Neuronal stem cell (in vitro differentiated cells): ENCODE results near the gene UCN.

ENCODE experiments used
- DNase-seq: peaks from one replicate; pipeline ENCODE4 v3.0.0-alpha.2; 2013; ENCODE audit warnings: low spot score
- H2AFZ ChIP-seq: one replicate; pipeline ENCODE4 v1.6.1; 2013; ENCODE audit warnings: mild to moderate bottlenecking, low read length, inconsistent platforms
- H2AK5ac ChIP-seq: 2 replicates; pipeline ENCODE4 v1.6.1; 2013; ENCODE audit warnings: low read depth, mild to moderate bottlenecking, inconsistent platforms, low read length, moderate library complexity, mixed read lengths
- H2BK120ac ChIP-seq: 2 replicates; pipeline ENCODE4 v1.6.1; 2013; ENCODE audit warnings: low read depth, mild to moderate bottlenecking, inconsistent platforms, low read length, moderate library complexity, mixed read lengths
- H2BK12ac ChIP-seq: one replicate; pipeline ENCODE4 v1.6.1; 2013; ENCODE audit warnings: low read length, inconsistent platforms
- H2BK15ac ChIP-seq: 2 replicates; pipeline ENCODE4 v1.6.1; 2013; ENCODE audit warnings: mild to moderate bottlenecking, low read length, inconsistent platforms, mixed read lengths
- H2BK5ac ChIP-seq: one replicate; pipeline ENCODE4 v1.6.1; 2013; ENCODE audit warnings: inconsistent platforms, mild to moderate bottlenecking, low read length, moderate library complexity
- H3K14ac ChIP-seq: one replicate; pipeline ENCODE4 v1.6.1; 2013; ENCODE audit warnings: low read length, inconsistent platforms
- H3K18ac ChIP-seq: 2 replicates; pipeline ENCODE4 v1.6.1; 2013; ENCODE audit warnings: low read length, inconsistent platforms
- H3K23ac ChIP-seq: 2 replicates; pipeline ENCODE4 v1.6.1; 2013; ENCODE audit warnings: low read depth, mild to moderate bottlenecking, mixed read lengths, low read length, inconsistent platforms; ENCODE audit not compliant: poor library complexity
- H3K27ac ChIP-seq: replicated peaks from 3 replicates; pipeline ENCODE4 v1.5.1; 2013; ENCODE audit warnings: low read length, inconsistent platforms
- H3K27me3 ChIP-seq, 3 experiments: 2 replicates each; pipeline ENCODE4 v1.6.1; 2013; ENCODE audit warnings: low read length in 3 of 3, mild to moderate bottlenecking in 2 of 3, inconsistent platforms in 1 of 3, low read depth in 1 of 3, mixed read lengths in 1 of 3, moderate library complexity in 1 of 3; ENCODE audit not compliant: control insufficient read depth in 3 of 3, insufficient read depth in 3 of 3
- H3K36me3 ChIP-seq, 2 donors: replicated peaks in 1 of 2; 2 replicates each; pipeline ENCODE4 v1.6.1; 2013; ENCODE audit warnings: low read length in 2 of 2; ENCODE audit not compliant: control insufficient read depth in 2 of 2, insufficient read depth in 2 of 2
- H3K4ac ChIP-seq: 2 replicates; pipeline ENCODE4 v1.6.1; 2013; ENCODE audit warnings: inconsistent platforms, mild to moderate bottlenecking, low read length, moderate library complexity
- H3K4me1 ChIP-seq, 2 donors: 1 replicate in 1 of 2; 2 replicates in 1 of 2; pipeline ENCODE4 v1.6.1; 2013; ENCODE audit warnings: low read length in 2 of 2, low read depth in 1 of 2; ENCODE audit not compliant: control insufficient read depth in 2 of 2, insufficient read depth in 1 of 2
- H3K4me2 ChIP-seq: one replicate; pipeline ENCODE4 v1.6.1; 2013; ENCODE audit warnings: mild to moderate bottlenecking, low read length, inconsistent platforms; ENCODE audit not compliant: insufficient read depth, poor library complexity, severe bottlenecking
- H3K4me3 ChIP-seq, 2 donors: 2 replicates each; pipeline ENCODE4 v1.5.1; 2013; ENCODE audit warnings: low read length in 2 of 2, mild to moderate bottlenecking in 2 of 2, inconsistent platforms in 1 of 2, moderate library complexity in 1 of 2
- H3K79me1 ChIP-seq: one replicate; pipeline ENCODE4 v1.6.1; 2013; ENCODE audit warnings: low read depth, mild to moderate bottlenecking, inconsistent platforms, low read length, moderate library complexity
- H3K9ac ChIP-seq: one replicate; pipeline ENCODE4 v1.6.1; 2013; ENCODE audit warnings: mild to moderate bottlenecking, low read depth, low read length, inconsistent platforms; ENCODE audit not compliant: poor library complexity
- H3K9me3 ChIP-seq, 2 donors: replicated peaks in 1 of 2; 2 replicates each; pipeline versions ENCODE3 to v1.6.1; 2013; ENCODE audit warnings: low read length in 2 of 2, mild to moderate bottlenecking in 2 of 2, inconsistent platforms in 1 of 2, low read depth in 1 of 2, mixed read lengths in 1 of 2, moderate library complexity in 1 of 2; ENCODE audit not compliant: control insufficient read depth in 2 of 2, insufficient read depth in 1 of 2
- H4K8ac ChIP-seq: one replicate; pipeline ENCODE4 v1.6.1; 2013; ENCODE audit warnings: low read depth, mild to moderate bottlenecking, inconsistent platforms, low read length, moderate library complexity
- H4K91ac ChIP-seq: one replicate; pipeline ENCODE4 v1.6.1; 2013; ENCODE audit warnings: low read length, low read depth, mild to moderate bottlenecking, inconsistent platforms; ENCODE audit not compliant: poor library complexity
- WGBS, 2 donors: extraction: QIAGEN DNeasy Blood & Tissue Kit; methylation state at CpG; one replicate each; pipeline ENCODE4 v1.1.7; 2013; ENCODE audit warnings: missing lambda C conversion rate in 2 of 2, mixed read lengths in 1 of 2; ENCODE audit not compliant: insufficient read length in 2 of 2, insufficient replicate concordance in 1 of 2; ENCODE audit errors: extremely low coverage in 2 of 2; 5-methylcytosine and 5-hydroxymethylcytosine counted together

Gene UCN

GRCh38 chr2:27261241-27261925 is 46.9 kb downstream of the UCN start:
- no peak overlapping the region for H3K9ac ChIP-seq
- H4K8ac ChIP-seq, result no peak overlapping the region
- H3K27ac ChIP-seq, result no peak overlapping the region
- no peak overlapping the region for H2BK12ac ChIP-seq
- peak overlapping the region; percentile 13 for H2AK5ac ChIP-seq
- no peak for DNase-seq
- H3K4me1 ChIP-seq, result peaks cover 0 to 3% of the 10 kb centered on the region in 2 donors
- peak overlapping the region; percentile 69 for H3K23ac ChIP-seq
- no peak overlapping the region for H2BK5ac ChIP-seq
- peak overlapping the region; percentile 43 for H2BK120ac ChIP-seq
- H3K4me3 ChIP-seq, result no peak overlapping the region
- no peak overlapping the region for H3K4me2 ChIP-seq
- H3K18ac ChIP-seq, result peak overlapping the region; percentile 7
- whole genome bisulfite sequencing, 2 donors, result no CpG with 5 or more reads among the region's 11 CpGs
- H3K27me3 ChIP-seq, result peaks cover 38 to 98% (median 62%) of the 10 kb centered on the region in 3 experiments
- H3K36me3 ChIP-seq, result no peaks in the 10 kb centered on the region
- H2BK15ac ChIP-seq, result peak overlapping the region; percentile 38
- peaks cover 0 to 2% of the 10 kb centered on the region in 2 donors for H3K9me3 ChIP-seq
- H4K91ac ChIP-seq, result no peak overlapping the region
- H3K4ac ChIP-seq, result no peak overlapping the region
- no peak overlapping the region for H3K14ac ChIP-seq
- peak overlapping the region; percentile 85 for H2AFZ ChIP-seq
- no peaks in the 10 kb centered on the region for H3K79me1 ChIP-seq

GRCh38 chr2:27258051-27258450 is 50.2 kb downstream of the UCN start:
- no peak for DNase-seq

More at GRCh38 chr2:27258051-27258450, 50.2 kb downstream of the UCN start:
- Histone ChIP-seq H4K91ac (no peak overlapping the region), H3K18ac (no peak overlapping the region), H3K4ac (no peak overlapping the region), H2BK12ac (no peak overlapping the region), H3K27me3 (peaks cover 14 to 89% (median 35%) of the 10 kb centered on the region in 3 experiments), H2BK120ac (no peak overlapping the region), H2AK5ac (no peak overlapping the region), H3K27ac (no peak overlapping the region), H2BK5ac (no peak overlapping the region), H2BK15ac (peak overlapping the region; percentile 8), H3K23ac (peak overlapping the region; percentile 17), H3K4me3 (no peak overlapping the region), H3K14ac (peak overlapping the region; percentile 67), H3K79me1 (no peaks in the 10 kb centered on the region), H4K8ac (no peak overlapping the region), H2AFZ (no peak overlapping the region), H3K9me3 (no peaks in the 10 kb centered on the region), H3K4me2 (no peak overlapping the region), H3K4me1 (peaks cover 2 to 4% of the 10 kb centered on the region in 2 donors), H3K9ac (no peak overlapping the region), H3K36me3 (no peaks in the 10 kb centered on the region)
- no CpG with 5 or more reads among the region's 8 CpGs for WGBS, 2 donors
